Keratinocyte (primary cell): ENCODE results near the gene DBX2. TPM values are rescaled to one million over a fixed set of nuclear protein-coding genes. Genes with fewer than 3 reads are reported as not detected.

Experiments
- DNase-seq: peaks from one replicate; pipeline ENCODE4 v3.0.0-alpha.2; 2011; ENCODE audit warnings: low read depth, missing footprints, low spot score
- FAIRE-seq: peaks from 2 replicates; lab custom pipeline; 2011; peaks lifted over from hg19 to GRCh38; lab: Jason Lieb, UNC
- H2AFZ ChIP-seq: 2 replicates; pipeline ENCODE4 v1.6.0; 2012; ENCODE audit warnings: low read length, control low read depth, inconsistent platforms; ENCODE audit not compliant: control insufficient read depth
- H3K27ac ChIP-seq: 2 replicates; pipeline ENCODE4 v1.5.1; 2011; ENCODE audit warnings: low read length; ENCODE audit not compliant: control insufficient read depth, insufficient read depth
- H3K27me3 ChIP-seq: 3 replicates; pipeline ENCODE4 v1.6.0; 2011; ENCODE audit warnings: low read length; ENCODE audit not compliant: control insufficient read depth, insufficient read depth; ENCODE audit errors: extremely low read depth
- H3K36me3 ChIP-seq, 2 experiments: 2 replicates in 1 of 2; 3 replicates in 1 of 2; pipeline ENCODE4 v1.5.1; 2011; ENCODE audit warnings: low read length in 2 of 2, mild to moderate bottlenecking in 1 of 2; ENCODE audit not compliant: control insufficient read depth in 2 of 2, insufficient read depth in 2 of 2; ENCODE audit errors: extremely low read depth in 1 of 2
- H3K4me1 ChIP-seq: 3 replicates; pipeline ENCODE4 v1.5.1; 2011; ENCODE audit warnings: low read length; ENCODE audit not compliant: control insufficient read depth, insufficient read depth; ENCODE audit errors: extremely low read depth
- H3K4me2 ChIP-seq: 3 replicates; pipeline ENCODE4 v1.6.0; 2011; ENCODE audit warnings: low read depth, low read length; ENCODE audit not compliant: control insufficient read depth, insufficient read depth; ENCODE audit errors: extremely low read depth
- H3K4me3 ChIP-seq, 3 experiments: fragments of 200-600 bp in 1 of 3; sonication (generic) in 1 of 3; 2 replicates in 2 of 3; 3 replicates in 1 of 3; pipeline ENCODE4 v1.5.1; 2011 to 2016; ENCODE audit warnings: low read length in 3 of 3, mild to moderate bottlenecking in 3 of 3, control low read depth in 2 of 3, inconsistent platforms in 1 of 3, low read depth in 1 of 3, mixed read lengths in 1 of 3, mixed run types in 1 of 3, moderate library complexity in 1 of 3; ENCODE audit not compliant: control insufficient read depth in 2 of 3, insufficient read depth in 2 of 3; ENCODE audit errors: extremely low read depth in 1 of 3
- H3K79me2 ChIP-seq: 2 replicates; pipeline ENCODE4 v1.6.0; 2012; ENCODE audit warnings: low read length; ENCODE audit not compliant: control insufficient read depth, insufficient read depth
- H3K9ac ChIP-seq: 3 replicates; pipeline ENCODE4 v1.6.0; 2011; ENCODE audit warnings: low read length; ENCODE audit not compliant: control insufficient read depth, insufficient read depth; ENCODE audit errors: extremely low read depth
- H3K9me1 ChIP-seq: 3 replicates; pipeline ENCODE4 v1.6.0; 2011; ENCODE audit warnings: low read length; ENCODE audit not compliant: control insufficient read depth, insufficient read depth; ENCODE audit errors: extremely low read depth
- H3K9me3 ChIP-seq: 2 replicates; pipeline ENCODE4 v1.5.1; 2012; ENCODE audit warnings: low read depth, low read length; ENCODE audit not compliant: control insufficient read depth
- H4K20me1 ChIP-seq: 3 replicates; pipeline ENCODE4 v1.6.0; 2011; ENCODE audit warnings: low read length; ENCODE audit not compliant: control insufficient read depth, insufficient read depth; ENCODE audit errors: extremely low read depth
- EZH2 ChIP-seq: IDR thresholded peaks from one replicate; pipeline ENCODE4 v1.6.1; 2012; ENCODE audit warnings: inconsistent platforms, mild to moderate bottlenecking, low read length, moderate library complexity
- dilution Hi-C: fragments of 300-500 bp; cut with MboI; formaldehyde crosslinking; loops from one replicate; pipeline ENCODE4 v1.7.0; 2020; ENCODE audit warnings: low sequenced_read_pairs; ENCODE audit not compliant: extremely low pct_ligation_motif_present
- polyA plus RNA-seq, 5 experiments: library from polyadenylated mRNA; depleted of rRNA in 3 of 5; stranded (reverse) in 3 of 5; stranded (forward) in 1 of 5; unstranded in 1 of 5; fragments of >200 nt; gene quantifications; 1 replicate in 1 of 5; 2 replicates in 3 of 5; 3 replicates in 1 of 5; pipeline versions ENCODE4 v1.2.1 to v1.2.3, GENCODE V29; 2011 to 2012; ENCODE audit warnings: missing spikeins in 2 of 5, low read depth in 1 of 5, low replicate concordance in 1 of 5
- TF ChIP-seq, protein P1 (sequence below), 3 experiments: IDR thresholded peaks in 1 of 3; conservative IDR thresholded peaks in 1 of 3; optimal IDR thresholded peaks in 1 of 3; 2 replicates in 2 of 3; 3 replicates in 1 of 3; pipeline versions ENCODE3 to v1.5.1; 2011; ENCODE audit warnings: low read length in 3 of 3, mild to moderate bottlenecking in 3 of 3, moderate library complexity in 2 of 3, control low read depth in 1 of 3, inconsistent platforms in 1 of 3; ENCODE audit not compliant: insufficient read depth in 2 of 3; ENCODE audit errors: extremely low read depth in 1 of 3

The DBX2 gene
- polyA plus RNA-seq, 1 donor (not counting 4 experiments of a cell fraction or from before 2014, with no cell fraction given): not detected

DNA sequence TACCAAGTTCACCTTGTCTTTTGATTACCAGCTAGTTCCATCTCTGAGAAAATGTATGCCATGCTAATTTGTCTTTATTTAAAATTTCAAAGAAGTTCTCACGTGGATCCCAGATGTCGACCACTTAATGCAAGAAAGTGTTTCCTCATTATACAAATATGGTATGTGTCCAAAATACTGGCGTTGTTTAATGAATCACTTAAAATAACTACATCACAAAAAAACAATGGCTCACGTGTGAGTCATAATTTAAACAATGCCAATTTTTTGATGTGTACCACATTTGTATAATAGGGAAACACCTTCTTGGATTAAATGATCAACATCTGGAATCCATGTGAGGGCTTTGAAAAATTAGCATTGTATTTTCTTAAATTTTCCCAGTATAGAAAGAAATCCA is 40.8 kb downstream of the DBX2 start:
- Histone ChIP-seq H3K9me1 (no peaks in the 10 kb centered on the region), H4K20me1 (no peaks in the 10 kb centered on the region), H3K27me3 (no peaks in the 10 kb centered on the region), H2AFZ (no peak overlapping the region), H3K4me1 (no peaks in the 10 kb centered on the region), H3K9me3 (no peaks in the 10 kb centered on the region), H3K9ac (no peak overlapping the region), H3K4me3 (no peak overlapping the region), H3K79me2 (no peaks in the 10 kb centered on the region), H3K27ac (no peak overlapping the region), H3K4me2 (no peak overlapping the region), H3K36me3 (no peaks in the 10 kb centered on the region)
- TF ChIP-seq EZH2: no peak
- TF ChIP-seq, protein P1, sequence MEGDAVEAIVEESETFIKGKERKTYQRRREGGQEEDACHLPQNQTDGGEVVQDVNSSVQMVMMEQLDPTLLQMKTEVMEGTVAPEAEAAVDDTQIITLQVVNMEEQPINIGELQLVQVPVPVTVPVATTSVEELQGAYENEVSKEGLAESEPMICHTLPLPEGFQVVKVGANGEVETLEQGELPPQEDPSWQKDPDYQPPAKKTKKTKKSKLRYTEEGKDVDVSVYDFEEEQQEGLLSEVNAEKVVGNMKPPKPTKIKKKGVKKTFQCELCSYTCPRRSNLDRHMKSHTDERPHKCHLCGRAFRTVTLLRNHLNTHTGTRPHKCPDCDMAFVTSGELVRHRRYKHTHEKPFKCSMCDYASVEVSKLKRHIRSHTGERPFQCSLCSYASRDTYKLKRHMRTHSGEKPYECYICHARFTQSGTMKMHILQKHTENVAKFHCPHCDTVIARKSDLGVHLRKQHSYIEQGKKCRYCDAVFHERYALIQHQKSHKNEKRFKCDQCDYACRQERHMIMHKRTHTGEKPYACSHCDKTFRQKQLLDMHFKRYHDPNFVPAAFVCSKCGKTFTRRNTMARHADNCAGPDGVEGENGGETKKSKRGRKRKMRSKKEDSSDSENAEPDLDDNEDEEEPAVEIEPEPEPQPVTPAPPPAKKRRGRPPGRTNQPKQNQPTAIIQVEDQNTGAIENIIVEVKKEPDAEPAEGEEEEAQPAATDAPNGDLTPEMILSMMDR (optimal IDR thresholded peaks at IDR 0.05 in 1 of 3, IDR thresholded peaks at IDR 0.05 in 1 of 3, conservative IDR thresholded peaks at IDR 0.05 in 1 of 3; ENCODE audit: extremely low read depth in 1 of 3, insufficient read depth in 2 of 3, low read length in 3 of 3): no peak
- FAIRE-seq (no peak), DNase-seq (no peak)
- dilution Hi-C loops: no loop called here

DNA sequence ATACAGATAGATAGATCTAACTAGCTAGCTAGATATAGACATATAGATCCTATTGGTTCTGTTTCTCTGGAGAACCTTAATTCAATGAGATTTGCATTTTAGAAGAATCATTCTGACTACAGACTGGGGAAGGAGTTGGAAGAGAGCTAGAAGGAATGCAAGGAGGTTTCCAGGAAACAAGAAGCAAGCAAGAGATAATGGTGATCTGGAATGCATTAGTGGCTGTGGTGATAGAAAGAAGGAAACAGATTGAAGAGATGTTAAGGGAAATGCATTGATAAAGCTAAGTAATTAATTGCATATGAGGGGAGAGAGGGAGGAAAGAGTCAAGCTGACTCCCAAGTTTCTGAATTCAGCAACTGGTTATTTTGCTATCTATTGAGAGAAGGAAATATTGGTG is 42.7 kb downstream of the DBX2 start:
- Histone ChIP-seq H4K20me1 (no peaks in the 10 kb centered on the region), H3K4me2 (no peak overlapping the region), H3K79me2 (no peaks in the 10 kb centered on the region), H3K36me3 (no peaks in the 10 kb centered on the region), H3K4me3 (no peak overlapping the region), H3K27ac (no peak overlapping the region), H3K27me3 (no peaks in the 10 kb centered on the region), H2AFZ (no peak overlapping the region), H3K4me1 (no peaks in the 10 kb centered on the region), H3K9me3 (no peaks in the 10 kb centered on the region), H3K9me1 (no peaks in the 10 kb centered on the region), H3K9ac (no peak overlapping the region)
- dilution Hi-C loops: no loop called here
- TF ChIP-seq EZH2: no peak
- TF ChIP-seq, protein P1 (optimal IDR thresholded peaks at IDR 0.05 in 1 of 3, IDR thresholded peaks at IDR 0.05 in 1 of 3, conservative IDR thresholded peaks at IDR 0.05 in 1 of 3; ENCODE audit: extremely low read depth in 1 of 3, insufficient read depth in 2 of 3, low read length in 3 of 3): no peak
- no peak for DNase-seq
- FAIRE-seq: no peak
